Tibial nerve (tissue), 4 donors: Measurements from ENCODE around the gene SEMA5B.

Experiments used
- EP300 ChIP-seq, 2 donors: sonication (generic); formaldehyde crosslinking; IDR thresholded peaks; one replicate each; pipeline ENCODE4 v1.6.1; 2017; ENCODE audit warnings: antibody characterized with exemption in 2 of 2, mild to moderate bottlenecking in 1 of 2
- TF ChIP-seq, protein P1 (sequence below), 5 experiments: fragments of 200-600 bp in 3 of 5; fragments of 450-650 bp in 2 of 5; sonication (generic) in 3 of 5; IDR thresholded peaks; one replicate each; pipeline ENCODE4 v1.5.1; 2016 to 2019; ENCODE audit warnings: antibody characterized with exemption in 5 of 5, mild to moderate bottlenecking in 3 of 5, moderate library complexity in 2 of 5

DNA sequence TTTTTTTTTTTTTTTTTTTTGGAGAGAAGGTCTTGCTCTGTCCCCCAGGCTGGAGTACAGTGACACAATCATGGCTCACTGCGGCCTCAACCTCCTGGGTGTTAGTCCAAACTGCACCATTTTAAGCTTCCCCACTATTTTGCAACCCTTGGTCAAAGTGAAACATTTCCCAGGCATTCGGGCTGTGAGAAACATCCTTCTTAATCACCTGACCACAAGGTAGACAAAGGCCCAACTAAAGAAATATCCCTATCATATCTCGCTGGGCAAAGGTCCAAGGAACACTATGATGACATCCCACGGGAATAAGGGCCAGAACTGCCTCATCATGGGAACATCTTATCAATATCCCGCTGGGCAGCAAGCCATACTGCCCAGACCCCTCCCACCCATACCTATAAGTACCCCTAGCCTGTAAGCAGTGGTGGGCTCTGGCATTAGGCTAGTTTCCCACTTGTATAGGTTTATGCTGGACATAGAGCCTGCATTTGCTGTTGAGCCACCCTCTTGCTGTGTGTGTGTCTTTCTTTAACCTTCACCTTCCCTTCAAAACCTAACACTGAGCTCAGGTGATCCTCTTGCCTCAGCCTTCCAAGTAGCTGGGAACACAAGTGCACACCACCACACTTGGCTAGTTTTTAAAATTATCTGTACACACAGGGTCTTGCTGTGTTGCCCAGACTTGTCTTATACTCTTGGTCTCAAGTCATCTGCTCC lies 95.2 kb downstream of the SEMA5B start:
- TF ChIP-seq, protein P1, sequence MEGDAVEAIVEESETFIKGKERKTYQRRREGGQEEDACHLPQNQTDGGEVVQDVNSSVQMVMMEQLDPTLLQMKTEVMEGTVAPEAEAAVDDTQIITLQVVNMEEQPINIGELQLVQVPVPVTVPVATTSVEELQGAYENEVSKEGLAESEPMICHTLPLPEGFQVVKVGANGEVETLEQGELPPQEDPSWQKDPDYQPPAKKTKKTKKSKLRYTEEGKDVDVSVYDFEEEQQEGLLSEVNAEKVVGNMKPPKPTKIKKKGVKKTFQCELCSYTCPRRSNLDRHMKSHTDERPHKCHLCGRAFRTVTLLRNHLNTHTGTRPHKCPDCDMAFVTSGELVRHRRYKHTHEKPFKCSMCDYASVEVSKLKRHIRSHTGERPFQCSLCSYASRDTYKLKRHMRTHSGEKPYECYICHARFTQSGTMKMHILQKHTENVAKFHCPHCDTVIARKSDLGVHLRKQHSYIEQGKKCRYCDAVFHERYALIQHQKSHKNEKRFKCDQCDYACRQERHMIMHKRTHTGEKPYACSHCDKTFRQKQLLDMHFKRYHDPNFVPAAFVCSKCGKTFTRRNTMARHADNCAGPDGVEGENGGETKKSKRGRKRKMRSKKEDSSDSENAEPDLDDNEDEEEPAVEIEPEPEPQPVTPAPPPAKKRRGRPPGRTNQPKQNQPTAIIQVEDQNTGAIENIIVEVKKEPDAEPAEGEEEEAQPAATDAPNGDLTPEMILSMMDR (IDR thresholded peaks at IDR 0.05): no peak
- no peak for TF ChIP-seq EP300 (IDR thresholded peaks at IDR 0.05)
